Suprapubic skin (tissue), 4 donors: ENCODE results near the gene EFCAB10.

Experiments
- EP300 ChIP-seq: sonication (generic); formaldehyde crosslinking; IDR thresholded peaks from one replicate; pipeline ENCODE4 v1.6.1; 2017; ENCODE audit warnings: antibody characterized with exemption
- POLR2A ChIP-seq, 2 donors: fragments of 450-650 bp; IDR thresholded peaks; one replicate each; pipeline ENCODE4 v1.6.1; 2017; ENCODE audit warnings: antibody characterized with exemption in 2 of 2, mild to moderate bottlenecking in 2 of 2, moderate library complexity in 2 of 2
- POLR2AphosphoS5 ChIP-seq, 3 donors: sonication (generic); formaldehyde crosslinking; IDR thresholded peaks; one replicate each; pipeline ENCODE4 v1.6.1; 2017; ENCODE audit warnings: antibody characterized with exemption in 3 of 3
- TF ChIP-seq, protein P1 (sequence below), 2 donors: fragments of 200-600 bp in 1 of 2; fragments of 450-650 bp in 1 of 2; sonication (generic) in 1 of 2; IDR thresholded peaks; one replicate each; pipeline ENCODE4 v1.5.1; 2016 to 2019; ENCODE audit warnings: antibody characterized with exemption in 2 of 2, mild to moderate bottlenecking in 1 of 2, moderate library complexity in 1 of 2

DNA sequence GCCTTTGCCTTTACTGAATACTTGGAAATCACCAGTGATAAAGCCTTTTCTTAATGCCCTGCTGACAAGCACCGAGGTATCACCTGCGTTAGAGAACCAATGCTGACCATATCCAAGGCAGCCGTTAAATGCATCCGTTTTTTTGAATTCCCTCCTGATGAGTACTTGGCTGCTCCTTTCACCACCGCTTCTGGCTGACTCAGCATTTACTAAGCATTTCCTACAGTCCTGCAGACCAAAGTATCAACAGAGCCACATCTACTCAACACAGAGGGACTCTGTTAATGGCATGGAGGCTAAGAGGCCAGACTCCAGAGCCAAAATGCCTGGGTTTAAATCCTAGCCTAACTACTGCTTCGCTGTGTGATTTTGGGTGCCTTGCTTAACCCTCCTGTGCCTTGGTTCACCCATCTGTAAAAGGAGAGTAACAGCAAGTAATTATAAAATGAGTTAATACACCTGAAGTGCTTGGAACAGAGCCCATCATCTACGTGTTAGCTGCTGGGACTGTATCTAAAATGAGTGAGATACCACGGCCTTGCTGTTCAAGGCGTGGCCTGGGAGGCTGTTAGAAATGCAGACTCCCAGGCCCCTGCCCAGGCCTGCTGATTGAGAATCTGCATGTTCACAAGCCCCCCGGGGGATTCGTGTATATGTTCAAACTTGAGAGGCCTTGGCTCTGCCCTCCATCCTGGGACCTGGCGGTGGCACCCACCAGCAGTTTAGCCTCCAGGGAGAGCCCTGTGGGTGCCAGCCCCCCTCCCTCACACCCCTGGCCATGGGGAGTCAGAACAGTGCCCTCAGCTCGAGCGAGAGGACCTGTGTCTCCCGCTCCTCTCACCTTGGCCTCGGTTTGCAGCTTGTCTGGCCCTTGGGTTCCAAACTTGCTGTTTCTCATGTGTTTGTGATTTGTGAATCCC is 30.8 kb upstream of the EFCAB10 start:
- TF ChIP-seq, protein P1, sequence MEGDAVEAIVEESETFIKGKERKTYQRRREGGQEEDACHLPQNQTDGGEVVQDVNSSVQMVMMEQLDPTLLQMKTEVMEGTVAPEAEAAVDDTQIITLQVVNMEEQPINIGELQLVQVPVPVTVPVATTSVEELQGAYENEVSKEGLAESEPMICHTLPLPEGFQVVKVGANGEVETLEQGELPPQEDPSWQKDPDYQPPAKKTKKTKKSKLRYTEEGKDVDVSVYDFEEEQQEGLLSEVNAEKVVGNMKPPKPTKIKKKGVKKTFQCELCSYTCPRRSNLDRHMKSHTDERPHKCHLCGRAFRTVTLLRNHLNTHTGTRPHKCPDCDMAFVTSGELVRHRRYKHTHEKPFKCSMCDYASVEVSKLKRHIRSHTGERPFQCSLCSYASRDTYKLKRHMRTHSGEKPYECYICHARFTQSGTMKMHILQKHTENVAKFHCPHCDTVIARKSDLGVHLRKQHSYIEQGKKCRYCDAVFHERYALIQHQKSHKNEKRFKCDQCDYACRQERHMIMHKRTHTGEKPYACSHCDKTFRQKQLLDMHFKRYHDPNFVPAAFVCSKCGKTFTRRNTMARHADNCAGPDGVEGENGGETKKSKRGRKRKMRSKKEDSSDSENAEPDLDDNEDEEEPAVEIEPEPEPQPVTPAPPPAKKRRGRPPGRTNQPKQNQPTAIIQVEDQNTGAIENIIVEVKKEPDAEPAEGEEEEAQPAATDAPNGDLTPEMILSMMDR (IDR thresholded peaks at IDR 0.05), result no peak
- TF ChIP-seq POLR2AphosphoS5 (IDR thresholded peaks at IDR 0.05) (no peak), POLR2A (IDR thresholded peaks at IDR 0.05) (no peak), EP300 (no peak)
